Suprapubic skin (tissue), 4 donors: Measurements from ENCODE around the gene APAF1. TPM values are rescaled to one million over a fixed set of nuclear protein-coding genes. Genes with fewer than 3 reads are reported as not detected.

Experiments used
- DNase-seq, 2 donors: peaks; one replicate each; pipeline ENCODE4 v3.0.0-alpha.2; 2019; ENCODE audit warnings: low spot score in 2 of 2
- H3K27ac ChIP-seq: fragments of 200-600 bp; sonication (generic); one replicate; pipeline ENCODE4 v1.5.1; 2019
- H3K27me3 ChIP-seq: fragments of 200-600 bp; sonication (generic); one replicate; pipeline ENCODE4 v1.5.1; 2019
- H3K36me3 ChIP-seq: fragments of 200-600 bp; sonication (generic); one replicate; pipeline ENCODE4 v1.5.1; 2019
- H3K4me1 ChIP-seq: fragments of 200-600 bp; sonication (generic); one replicate; pipeline ENCODE4 v1.5.1; 2019
- H3K4me3 ChIP-seq: fragments of 200-600 bp; sonication (generic); one replicate; pipeline ENCODE4 v1.5.1; 2019; ENCODE audit warnings: mild to moderate bottlenecking
- H3K9me3 ChIP-seq: fragments of 200-600 bp; sonication (generic); one replicate; pipeline ENCODE4 v1.5.1; 2019
- EP300 ChIP-seq: sonication (generic); formaldehyde crosslinking; IDR thresholded peaks from one replicate; pipeline ENCODE4 v1.6.1; 2017; ENCODE audit warnings: antibody characterized with exemption
- POLR2A ChIP-seq, 2 donors: fragments of 450-650 bp; IDR thresholded peaks; one replicate each; pipeline ENCODE4 v1.6.1; 2017; ENCODE audit warnings: antibody characterized with exemption in 2 of 2, mild to moderate bottlenecking in 2 of 2, moderate library complexity in 2 of 2
- POLR2AphosphoS5 ChIP-seq, 3 donors: sonication (generic); formaldehyde crosslinking; IDR thresholded peaks; one replicate each; pipeline ENCODE4 v1.6.1; 2017; ENCODE audit warnings: antibody characterized with exemption in 3 of 3
- WGBS: methylation state at CpG from one replicate; pipeline ENCODE4 v1.1.5; 2018; 5-methylcytosine and 5-hydroxymethylcytosine counted together
- total RNA-seq, 4 donors: library from RNA; depleted of rRNA; stranded (reverse); fragments of >200 nt; gene quantifications; one replicate each; pipeline ENCODE4 v1.1.0, GENCODE V29; 2016
- TF ChIP-seq, protein P1 (sequence below), 2 donors: fragments of 200-600 bp in 1 of 2; fragments of 450-650 bp in 1 of 2; sonication (generic) in 1 of 2; IDR thresholded peaks; one replicate each; pipeline ENCODE4 v1.5.1; 2016 to 2019; ENCODE audit warnings: antibody characterized with exemption in 2 of 2, mild to moderate bottlenecking in 1 of 2, moderate library complexity in 1 of 2

Gene APAF1
- total RNA-seq, 4 donors from 2014 or later = 6.2 to 19.7 (median 11.5) TPM

GRCh38 chr12:98772818-98773217 is 127.7 kb downstream of the APAF1 start:
- TF ChIP-seq EP300 = no peak
- no peak overlapping the region for H3K27ac ChIP-seq
- 91% methylated on average over 3 of the region's 3 CpGs for WGBS
- H3K4me1 ChIP-seq = no peaks in the 10 kb centered on the region
- H3K4me3 ChIP-seq = no peak overlapping the region
- no peaks in the 10 kb centered on the region for H3K36me3 ChIP-seq
- H3K27me3 ChIP-seq = no peaks in the 10 kb centered on the region
- H3K9me3 ChIP-seq = no peaks in the 10 kb centered on the region
- DNase-seq = no peak

GRCh38 chr12:98780261-98780660 is 135.2 kb downstream of the APAF1 start:
- WGBS = 67% methylated on average over 4 of the region's 4 CpGs
- no peaks in the 10 kb centered on the region for H3K36me3 ChIP-seq
- no peaks in the 10 kb centered on the region for H3K9me3 ChIP-seq
- TF ChIP-seq POLR2AphosphoS5 (IDR thresholded peaks at IDR 0.05) = no peak
- TF ChIP-seq EP300 = no peak
- no peak for TF ChIP-seq POLR2A (IDR thresholded peaks at IDR 0.05)
- TF ChIP-seq, protein P1, sequence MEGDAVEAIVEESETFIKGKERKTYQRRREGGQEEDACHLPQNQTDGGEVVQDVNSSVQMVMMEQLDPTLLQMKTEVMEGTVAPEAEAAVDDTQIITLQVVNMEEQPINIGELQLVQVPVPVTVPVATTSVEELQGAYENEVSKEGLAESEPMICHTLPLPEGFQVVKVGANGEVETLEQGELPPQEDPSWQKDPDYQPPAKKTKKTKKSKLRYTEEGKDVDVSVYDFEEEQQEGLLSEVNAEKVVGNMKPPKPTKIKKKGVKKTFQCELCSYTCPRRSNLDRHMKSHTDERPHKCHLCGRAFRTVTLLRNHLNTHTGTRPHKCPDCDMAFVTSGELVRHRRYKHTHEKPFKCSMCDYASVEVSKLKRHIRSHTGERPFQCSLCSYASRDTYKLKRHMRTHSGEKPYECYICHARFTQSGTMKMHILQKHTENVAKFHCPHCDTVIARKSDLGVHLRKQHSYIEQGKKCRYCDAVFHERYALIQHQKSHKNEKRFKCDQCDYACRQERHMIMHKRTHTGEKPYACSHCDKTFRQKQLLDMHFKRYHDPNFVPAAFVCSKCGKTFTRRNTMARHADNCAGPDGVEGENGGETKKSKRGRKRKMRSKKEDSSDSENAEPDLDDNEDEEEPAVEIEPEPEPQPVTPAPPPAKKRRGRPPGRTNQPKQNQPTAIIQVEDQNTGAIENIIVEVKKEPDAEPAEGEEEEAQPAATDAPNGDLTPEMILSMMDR (IDR thresholded peaks at IDR 0.05) = no peak
- H3K4me3 ChIP-seq = no peak overlapping the region
- DNase-seq = no peak
- no peak overlapping the region for H3K27ac ChIP-seq
- H3K27me3 ChIP-seq = no peaks in the 10 kb centered on the region
- H3K4me1 ChIP-seq = no peaks in the 10 kb centered on the region

DNA sequence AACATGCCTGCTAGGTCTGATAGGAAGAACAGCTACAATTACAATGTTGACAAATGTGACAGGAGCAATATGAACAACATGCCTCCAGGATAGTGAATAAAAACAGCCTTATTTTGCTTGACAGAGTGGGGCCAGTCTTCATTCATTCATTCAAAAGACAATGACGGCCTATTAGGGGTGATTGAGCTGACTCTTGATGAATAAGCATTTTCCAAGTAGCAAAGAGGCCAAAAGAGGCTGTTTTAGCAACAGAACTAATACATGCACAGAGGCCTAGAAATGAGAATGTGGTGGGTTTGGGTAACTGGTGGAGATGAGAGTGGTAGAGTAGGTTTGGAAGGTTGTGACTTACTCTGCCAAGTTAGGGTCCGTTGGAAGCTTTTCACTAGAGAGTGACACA is 138.3 kb downstream of the APAF1 start:
- Histone ChIP-seq H3K4me1 (no peaks in the 10 kb centered on the region), H3K9me3 (no peaks in the 10 kb centered on the region), H3K27ac (no peak overlapping the region), H3K27me3 (no peaks in the 10 kb centered on the region), H3K36me3 (no peaks in the 10 kb centered on the region), H3K4me3 (no peak overlapping the region)
- 77% methylated on average over 2 of the region's 2 CpGs for WGBS
- DNase-seq = no peak
- TF ChIP-seq, protein P1 (IDR thresholded peaks at IDR 0.05) = no peak
- TF ChIP-seq EP300 (no peak), POLR2AphosphoS5 (IDR thresholded peaks at IDR 0.05) (no peak), POLR2A (IDR thresholded peaks at IDR 0.05) (no peak)

Other genes starting within 250 kb of the APAF1 start
- gene TMPO, start 129.7 kb upstream of the APAF1 start, total RNA-seq = 10 to 100 TPM; 45.7 to 66.5 (median 51.0) TPM
- gene SLC25A3, start 51.6 kb upstream of the APAF1 start, total RNA-seq = 100 to 1,000 TPM; 375 to 558 (median 498) TPM
- 1 to 10 TPM; 2.5 to 4.0 (median 3.4) TPM for gene IKBIP, start 502 bp upstream of the APAF1 start, total RNA-seq